IPS-20b (cell line): ENCODE measurements around the gene OR4S2.

Experiments used
- H3K27ac ChIP-seq: one replicate; pipeline ENCODE4 v1.5.1; 2013; ENCODE audit warnings: low read length
- H3K27me3 ChIP-seq: 2 replicates; pipeline ENCODE4 v1.6.1; 2013; ENCODE audit warnings: mild to moderate bottlenecking, low read length, inconsistent platforms; ENCODE audit not compliant: insufficient read depth
- H3K36me3 ChIP-seq: 2 replicates; pipeline ENCODE4 v1.6.1; 2013; ENCODE audit warnings: low read depth, mild to moderate bottlenecking, inconsistent platforms, low read length, moderate library complexity; ENCODE audit not compliant: insufficient read depth
- H3K4me1 ChIP-seq: 2 replicates; pipeline ENCODE4 v1.6.1; 2013; ENCODE audit warnings: mild to moderate bottlenecking, control low read depth, inconsistent platforms, low read length, moderate library complexity; ENCODE audit not compliant: insufficient read depth
- H3K4me3 ChIP-seq: 2 replicates; pipeline ENCODE4 v1.5.1; 2013; ENCODE audit warnings: mild to moderate bottlenecking, low read length, inconsistent platforms
- H3K9ac ChIP-seq: 2 replicates; pipeline ENCODE4 v1.6.1; 2013; ENCODE audit warnings: low read depth, mild to moderate bottlenecking, inconsistent platforms, low read length, moderate library complexity
- H3K9me3 ChIP-seq: 2 replicates; pipeline ENCODE4 v1.6.1; 2013; ENCODE audit warnings: mild to moderate bottlenecking, low read depth, low read length, inconsistent platforms; ENCODE audit not compliant: insufficient read depth

OR4S2 gene, protein sequence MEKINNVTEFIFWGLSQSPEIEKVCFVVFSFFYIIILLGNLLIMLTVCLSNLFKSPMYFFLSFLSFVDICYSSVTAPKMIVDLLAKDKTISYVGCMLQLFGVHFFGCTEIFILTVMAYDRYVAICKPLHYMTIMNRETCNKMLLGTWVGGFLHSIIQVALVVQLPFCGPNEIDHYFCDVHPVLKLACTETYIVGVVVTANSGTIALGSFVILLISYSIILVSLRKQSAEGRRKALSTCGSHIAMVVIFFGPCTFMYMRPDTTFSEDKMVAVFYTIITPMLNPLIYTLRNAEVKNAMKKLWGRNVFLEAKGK

DNA sequence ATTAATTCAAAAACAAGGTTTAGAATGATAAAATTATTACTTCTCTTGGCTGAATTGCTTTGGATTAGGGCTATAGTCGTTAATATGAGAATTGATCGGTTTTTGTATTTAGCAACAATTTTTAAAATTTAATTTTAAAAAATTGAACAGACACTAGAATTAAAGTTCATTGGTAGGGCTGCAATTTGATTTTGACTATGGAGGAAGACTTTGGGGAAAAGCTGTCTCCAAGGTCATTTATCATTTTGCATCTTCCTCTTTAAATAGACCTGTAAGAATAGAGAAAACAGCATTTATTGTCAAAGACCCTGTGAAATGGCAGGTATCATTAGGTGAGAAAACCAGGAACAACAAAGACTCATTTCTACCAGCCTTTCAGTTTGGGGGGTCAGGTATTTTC, at the start of gene OR4S2:
Gene OR4S2 (plus strand): TSS at position 301 of the 400 bp plus-strand sequence. CDS start 2,577 bp downstream, outside the sequence.
- peaks cover 42% of the 10 kb centered on the region for H3K9me3 ChIP-seq
- H3K36me3 ChIP-seq: no peaks in the 10 kb centered on the region
- H3K4me3 ChIP-seq: no peak within 1 kb of the TSS
- no peak within 1 kb of the TSS for H3K9ac ChIP-seq
- H3K27me3 ChIP-seq: no peaks in the 10 kb centered on the region
- H3K4me1 ChIP-seq: no peaks in the 10 kb centered on the region
- no peak within 1 kb of the TSS for H3K27ac ChIP-seq

DNA sequence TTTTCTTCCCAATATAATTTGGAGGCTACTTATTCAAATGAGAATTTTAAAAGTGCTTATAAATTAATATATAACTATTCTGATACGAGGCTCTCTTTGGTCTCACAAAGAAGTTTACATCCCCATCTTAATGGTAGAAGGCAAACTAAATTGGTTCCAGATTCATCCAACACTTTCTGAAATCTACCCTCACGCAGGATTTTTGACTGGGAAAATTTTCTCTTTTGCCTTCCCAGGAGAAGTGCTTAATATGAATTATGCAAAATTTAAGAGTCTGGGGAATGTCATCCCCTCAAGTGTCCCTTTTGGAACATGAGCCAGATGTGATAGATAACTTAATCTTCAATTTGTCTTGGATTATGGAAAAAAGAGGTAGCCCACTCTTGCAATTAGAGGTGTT, 40.6 kb upstream of the OR4S2 start, which contains the start of gene OR4C11:
Gene OR4C11 (minus strand): TSS at position 101 of the 400 bp plus-strand sequence. CDS start 3,272 bp downstream, outside the sequence.
- no peak within 1 kb of the TSS for H3K9ac ChIP-seq
- H3K36me3 ChIP-seq: no peaks in the 10 kb centered on the region
- no peaks in the 10 kb centered on the region for H3K4me1 ChIP-seq
- H3K4me3 ChIP-seq: no peak within 1 kb of the TSS
- peaks cover 56% of the 10 kb centered on the region for H3K9me3 ChIP-seq
- H3K27ac ChIP-seq: no peak within 1 kb of the TSS
- no peaks in the 10 kb centered on the region for H3K27me3 ChIP-seq

DNA sequence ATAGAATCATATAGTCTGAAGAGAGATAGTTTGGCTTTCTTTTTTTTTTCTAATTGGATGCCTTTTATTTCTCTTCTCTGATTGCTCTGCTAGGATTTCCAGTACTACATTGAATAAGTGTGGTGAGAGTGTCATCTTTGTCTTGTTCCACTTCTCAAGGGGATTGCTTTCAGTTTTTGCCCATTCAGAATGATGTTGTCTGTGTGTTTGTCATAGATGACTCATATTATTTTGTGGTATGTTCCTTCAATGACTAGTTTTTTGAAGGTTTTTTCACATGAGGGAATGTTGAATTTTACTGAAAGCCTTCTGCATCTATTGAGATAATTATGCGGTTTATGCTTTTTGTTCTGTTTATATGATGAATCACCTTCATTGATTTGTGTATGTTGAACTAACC, 23.6 kb upstream of the OR4S2 start:
- H3K27ac ChIP-seq: no peak overlapping the region
- no peak overlapping the region for H3K4me3 ChIP-seq
- H3K27me3 ChIP-seq: no peaks in the 10 kb centered on the region
- H3K9me3 ChIP-seq: peaks cover 35% of the 10 kb centered on the region
- no peaks in the 10 kb centered on the region for H3K4me1 ChIP-seq
- H3K36me3 ChIP-seq: no peaks in the 10 kb centered on the region
- H3K9ac ChIP-seq: no peak overlapping the region

DNA sequence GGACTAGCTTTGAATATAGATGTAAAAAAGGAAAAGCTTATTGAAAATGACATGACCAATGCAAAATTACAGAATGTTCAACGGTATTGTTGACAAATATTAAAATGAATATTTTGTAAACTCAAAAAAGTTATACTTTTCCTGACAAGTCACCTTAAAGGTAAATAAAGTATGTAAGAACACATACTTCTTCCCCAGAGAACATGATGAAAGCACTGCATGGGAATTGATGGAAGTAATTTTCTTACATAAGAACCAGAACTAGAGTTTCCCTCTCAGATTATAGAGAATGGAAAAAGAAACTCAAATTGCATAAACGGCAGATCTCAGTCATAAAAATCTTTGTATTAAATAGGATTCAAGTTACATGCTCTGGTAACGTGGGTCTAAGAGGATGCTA, 13.3 kb upstream of the OR4S2 start, which contains the start of gene OR4P4:
Gene OR4P4 (plus strand): TSS at position 301 of the 400 bp plus-strand sequence.
- H3K4me1 ChIP-seq: no peaks in the 10 kb centered on the region
- no peak within 1 kb of the TSS for H3K4me3 ChIP-seq
- no peak within 1 kb of the TSS for H3K27ac ChIP-seq
- H3K36me3 ChIP-seq: no peaks in the 10 kb centered on the region
- H3K9me3 ChIP-seq: peaks cover 50% of the 10 kb centered on the region; the same call in 1 of the 2 replicates
- no peak within 1 kb of the TSS for H3K9ac ChIP-seq
- H3K27me3 ChIP-seq: no peaks in the 10 kb centered on the region

DNA sequence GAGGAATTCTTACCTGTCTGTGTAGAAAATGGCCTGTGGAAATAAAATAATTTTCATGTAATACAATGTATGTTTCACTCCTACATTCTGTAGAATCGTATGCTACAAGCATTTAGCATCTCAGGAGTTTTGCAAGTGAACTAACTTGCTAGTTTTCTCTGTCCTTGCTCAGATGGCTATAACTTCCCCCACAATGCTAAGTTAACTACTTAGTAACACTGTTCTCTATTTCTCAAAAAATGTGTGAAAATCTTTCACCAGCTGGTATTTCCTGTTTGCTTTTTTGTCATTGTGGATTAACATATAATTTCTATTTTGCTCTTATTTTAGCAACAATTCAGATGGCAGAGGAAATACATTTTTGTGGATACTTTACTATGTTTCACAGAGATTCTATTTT, 4.4 kb downstream of the OR4S2 start:
- Histone ChIP-seq H3K27me3 (no peaks in the 10 kb centered on the region), H3K27ac (no peak overlapping the region), H3K4me1 (no peaks in the 10 kb centered on the region), H3K9me3 (peaks cover 43% of the 10 kb centered on the region), H3K4me3 (no peak overlapping the region), H3K9ac (no peak overlapping the region), H3K36me3 (no peaks in the 10 kb centered on the region)

DNA sequence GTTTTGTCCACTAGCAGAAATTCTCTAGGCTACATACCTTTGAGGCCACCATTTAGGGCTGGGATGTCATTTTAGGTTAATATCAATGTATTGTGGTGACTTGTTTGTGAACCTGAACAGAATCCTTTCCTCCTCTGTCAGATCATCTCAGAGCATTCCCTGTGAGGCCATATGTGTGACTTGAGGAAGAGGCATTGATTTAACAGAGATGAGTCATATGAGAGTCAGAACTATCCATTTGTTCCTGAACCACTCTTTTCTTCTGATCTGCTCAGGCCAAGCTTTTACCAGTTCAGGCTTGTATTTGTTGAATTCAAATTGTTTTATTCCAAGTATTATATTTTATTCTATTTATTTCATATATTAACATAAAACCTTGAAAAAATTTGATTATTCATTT, 7.0 kb downstream of the OR4S2 start:
- Histone ChIP-seq H3K27ac (no peak overlapping the region), H3K27me3 (no peaks in the 10 kb centered on the region), H3K4me3 (no peak overlapping the region), H3K9ac (no peak overlapping the region), H3K4me1 (no peaks in the 10 kb centered on the region), H3K36me3 (no peaks in the 10 kb centered on the region), H3K9me3 (peaks cover 44% of the 10 kb centered on the region)

DNA sequence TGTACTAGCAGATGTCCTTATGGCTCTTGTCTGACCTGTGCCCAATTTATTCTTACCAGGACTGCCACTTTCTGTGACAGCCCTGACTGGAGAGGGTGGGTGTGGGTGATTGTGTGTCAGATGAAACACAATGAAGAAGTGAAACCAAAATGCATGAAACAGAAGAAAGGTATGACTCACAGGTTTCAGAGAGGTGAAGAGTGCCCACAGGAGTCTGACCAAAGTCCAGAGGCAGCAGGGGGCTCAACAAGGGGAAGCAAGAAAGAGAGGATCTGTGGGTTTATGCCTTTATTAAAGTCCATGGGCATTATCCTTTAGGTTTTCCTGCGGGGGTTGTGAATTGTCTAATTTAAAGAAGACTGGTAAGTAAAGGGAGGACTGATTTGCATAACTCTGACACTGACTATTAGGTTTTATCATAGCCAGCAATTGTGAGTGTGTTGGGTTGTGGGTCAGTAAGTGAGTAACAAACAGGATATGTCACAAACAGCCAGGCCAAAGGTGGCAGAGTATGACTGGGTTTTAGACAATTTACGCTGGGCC, 10.0 kb downstream of the OR4S2 start:
- H3K4me1 ChIP-seq: no peaks in the 10 kb centered on the region
- no peaks in the 10 kb centered on the region for H3K36me3 ChIP-seq
- peaks cover 48% of the 10 kb centered on the region for H3K9me3 ChIP-seq
- no peak overlapping the region for H3K27ac ChIP-seq
- H3K4me3 ChIP-seq: no peak overlapping the region
- no peak overlapping the region for H3K9ac ChIP-seq
- no peaks in the 10 kb centered on the region for H3K27me3 ChIP-seq

DNA sequence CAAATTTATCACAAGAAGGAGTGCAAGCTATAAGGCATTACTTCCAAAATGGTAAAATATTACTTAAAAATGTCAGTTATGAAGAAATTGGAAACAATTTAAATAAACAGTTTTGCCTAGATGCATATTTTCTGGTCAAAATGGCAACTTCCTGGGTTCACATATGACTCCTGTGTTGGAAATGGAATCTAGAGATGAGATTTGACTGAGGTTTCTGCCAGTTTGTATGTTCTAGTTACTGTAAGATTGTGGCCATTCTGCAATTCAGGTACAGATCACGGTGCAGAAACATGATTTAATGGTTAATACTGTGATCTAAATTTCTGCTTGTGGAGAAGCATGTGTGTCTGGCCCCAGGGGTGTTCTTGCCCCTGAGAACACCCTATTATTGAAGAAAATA, 10.5 kb downstream of the OR4S2 start:
- Histone ChIP-seq H3K9me3 (peaks cover 49% of the 10 kb centered on the region), H3K4me1 (no peaks in the 10 kb centered on the region), H3K4me3 (no peak overlapping the region), H3K36me3 (no peaks in the 10 kb centered on the region), H3K27me3 (no peaks in the 10 kb centered on the region), H3K27ac (no peak overlapping the region), H3K9ac (no peak overlapping the region)

DNA sequence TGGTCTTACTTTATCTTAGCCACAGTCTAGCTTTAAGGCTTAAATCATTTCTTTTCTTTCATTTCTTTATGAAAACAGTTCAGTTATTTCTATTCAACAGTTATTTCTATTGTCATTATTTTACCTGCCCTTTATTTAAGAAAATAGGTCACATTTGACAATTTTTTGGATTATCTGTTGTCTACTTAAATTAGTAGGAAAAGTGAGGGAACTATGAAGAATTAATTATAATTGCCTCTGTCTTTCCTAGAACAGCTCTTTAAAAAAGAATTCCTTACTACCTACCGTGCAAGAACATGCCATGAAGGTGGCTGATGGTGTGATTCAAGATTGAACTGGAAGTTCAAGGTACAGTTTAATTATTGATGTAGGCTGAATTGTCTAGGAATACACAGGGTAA, 13.8 kb downstream of the OR4S2 start, which contains the start of gene OR4C6:
Gene OR4C6 (plus strand): TSS at position 301 of the 400 bp plus-strand sequence. CDS start 2,966 bp downstream, outside the sequence.
- H3K9me3 ChIP-seq: peaks cover 61% of the 10 kb centered on the region
- no peaks in the 10 kb centered on the region for H3K27me3 ChIP-seq
- no peaks in the 10 kb centered on the region for H3K4me1 ChIP-seq
- H3K36me3 ChIP-seq: no peaks in the 10 kb centered on the region
- no peak within 1 kb of the TSS for H3K4me3 ChIP-seq
- H3K9ac ChIP-seq: no peak within 1 kb of the TSS
- H3K27ac ChIP-seq: no peak within 1 kb of the TSS

DNA sequence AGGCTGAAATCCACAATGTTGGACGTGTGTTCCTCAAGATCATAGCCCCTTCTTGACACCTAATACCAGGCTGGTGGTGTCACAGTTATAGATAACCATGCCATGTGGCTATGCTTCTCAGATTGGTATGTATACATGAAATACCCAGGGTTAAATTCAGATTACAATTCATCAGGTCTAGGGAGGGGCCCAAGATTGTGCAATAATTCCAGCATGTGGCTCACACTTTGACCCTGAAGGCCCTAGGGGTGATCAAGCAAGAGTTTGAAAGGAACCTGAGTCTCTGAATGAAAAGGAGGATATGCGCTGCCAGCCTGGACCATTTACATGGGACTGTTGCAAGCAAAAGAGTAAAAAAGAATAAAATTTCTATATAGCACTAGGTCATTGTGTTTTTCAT, 21.2 kb downstream of the OR4S2 start:
- H3K9me3 ChIP-seq: peaks cover 45% of the 10 kb centered on the region
- H3K36me3 ChIP-seq: no peaks in the 10 kb centered on the region
- H3K27ac ChIP-seq: no peak overlapping the region
- H3K4me3 ChIP-seq: no peak overlapping the region
- no peaks in the 10 kb centered on the region for H3K4me1 ChIP-seq
- H3K9ac ChIP-seq: no peak overlapping the region
- H3K27me3 ChIP-seq: no peaks in the 10 kb centered on the region

DNA sequence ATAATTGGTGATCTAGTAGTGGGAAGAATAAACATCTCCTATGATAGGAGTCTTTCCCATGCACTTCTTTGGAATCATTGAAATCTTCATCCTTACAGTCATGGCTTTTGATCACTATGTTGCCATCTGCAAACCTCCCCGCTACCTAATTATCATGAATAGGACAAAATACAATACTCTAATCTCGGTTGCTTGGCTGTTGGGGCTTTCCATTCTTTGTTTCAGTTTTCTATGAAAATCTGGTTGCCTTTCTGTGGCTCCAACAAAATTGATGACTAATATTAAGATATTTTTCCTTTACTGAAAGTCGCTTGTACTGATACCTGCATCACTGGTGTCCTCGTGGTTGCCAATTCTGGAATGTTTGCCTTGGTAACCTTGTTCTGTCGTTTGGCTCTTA, 25.7 kb downstream of the OR4S2 start:
- H3K27me3 ChIP-seq: no peaks in the 10 kb centered on the region
- H3K4me3 ChIP-seq: no peak overlapping the region
- no peaks in the 10 kb centered on the region for H3K4me1 ChIP-seq
- no peaks in the 10 kb centered on the region for H3K36me3 ChIP-seq
- no peak overlapping the region for H3K9ac ChIP-seq
- no peak overlapping the region for H3K27ac ChIP-seq
- peaks cover 54% of the 10 kb centered on the region for H3K9me3 ChIP-seq

DNA sequence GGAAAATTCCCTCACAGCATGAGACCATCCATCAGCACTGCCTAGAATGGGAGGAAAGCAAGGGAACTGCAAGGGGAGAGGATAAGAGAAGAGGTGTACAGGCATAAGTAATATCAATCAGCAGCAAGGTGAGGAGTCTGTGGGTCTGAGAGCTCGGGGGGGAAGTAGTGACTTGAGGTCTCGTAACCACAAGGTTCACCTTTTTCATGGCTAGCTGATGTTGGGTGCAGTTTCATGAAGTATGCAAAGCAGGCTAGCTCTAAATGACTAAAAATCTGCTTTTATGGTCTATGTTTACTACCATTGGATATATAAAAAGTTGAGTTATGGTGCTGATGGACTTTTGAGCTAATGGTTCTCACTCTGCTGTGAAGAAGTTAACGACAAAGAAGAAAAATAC, 49.7 kb downstream of the OR4S2 start:
- Histone ChIP-seq H3K9me3 (peaks cover 74% of the 10 kb centered on the region), H3K27ac (no peak overlapping the region), H3K27me3 (no peaks in the 10 kb centered on the region), H3K4me3 (no peak overlapping the region), H3K9ac (no peak overlapping the region), H3K4me1 (no peaks in the 10 kb centered on the region), H3K36me3 (no peaks in the 10 kb centered on the region)
